GM12874 (cell line): ENCODE data around the gene RPL41.

Experiments used
- TF ChIP-seq, protein P1 (sequence below): IDR thresholded peaks from 2 replicates; pipeline ENCODE4 v1.5.1; 2011; ENCODE audit warnings: low read depth, mild to moderate bottlenecking, control low read depth, low read length, moderate library complexity; ENCODE audit not compliant: insufficient read depth

Gene RPL41

DNA sequence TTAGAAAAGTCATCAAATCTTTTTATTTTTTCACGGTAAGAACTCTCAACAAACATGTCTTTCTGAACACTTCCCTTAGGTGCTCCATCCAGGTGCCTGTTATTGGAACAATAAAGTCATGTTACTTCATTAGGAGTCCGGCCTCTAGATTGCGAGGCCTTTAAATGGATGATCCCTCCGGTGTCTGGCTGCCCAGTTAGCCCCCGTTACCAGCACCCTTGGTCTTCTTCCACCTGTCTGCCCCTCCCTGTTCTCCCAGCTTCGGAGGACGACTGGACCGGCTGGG is 12.7 kb upstream of the RPL41 start:
- TF ChIP-seq, protein P1, sequence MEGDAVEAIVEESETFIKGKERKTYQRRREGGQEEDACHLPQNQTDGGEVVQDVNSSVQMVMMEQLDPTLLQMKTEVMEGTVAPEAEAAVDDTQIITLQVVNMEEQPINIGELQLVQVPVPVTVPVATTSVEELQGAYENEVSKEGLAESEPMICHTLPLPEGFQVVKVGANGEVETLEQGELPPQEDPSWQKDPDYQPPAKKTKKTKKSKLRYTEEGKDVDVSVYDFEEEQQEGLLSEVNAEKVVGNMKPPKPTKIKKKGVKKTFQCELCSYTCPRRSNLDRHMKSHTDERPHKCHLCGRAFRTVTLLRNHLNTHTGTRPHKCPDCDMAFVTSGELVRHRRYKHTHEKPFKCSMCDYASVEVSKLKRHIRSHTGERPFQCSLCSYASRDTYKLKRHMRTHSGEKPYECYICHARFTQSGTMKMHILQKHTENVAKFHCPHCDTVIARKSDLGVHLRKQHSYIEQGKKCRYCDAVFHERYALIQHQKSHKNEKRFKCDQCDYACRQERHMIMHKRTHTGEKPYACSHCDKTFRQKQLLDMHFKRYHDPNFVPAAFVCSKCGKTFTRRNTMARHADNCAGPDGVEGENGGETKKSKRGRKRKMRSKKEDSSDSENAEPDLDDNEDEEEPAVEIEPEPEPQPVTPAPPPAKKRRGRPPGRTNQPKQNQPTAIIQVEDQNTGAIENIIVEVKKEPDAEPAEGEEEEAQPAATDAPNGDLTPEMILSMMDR: no peak

DNA sequence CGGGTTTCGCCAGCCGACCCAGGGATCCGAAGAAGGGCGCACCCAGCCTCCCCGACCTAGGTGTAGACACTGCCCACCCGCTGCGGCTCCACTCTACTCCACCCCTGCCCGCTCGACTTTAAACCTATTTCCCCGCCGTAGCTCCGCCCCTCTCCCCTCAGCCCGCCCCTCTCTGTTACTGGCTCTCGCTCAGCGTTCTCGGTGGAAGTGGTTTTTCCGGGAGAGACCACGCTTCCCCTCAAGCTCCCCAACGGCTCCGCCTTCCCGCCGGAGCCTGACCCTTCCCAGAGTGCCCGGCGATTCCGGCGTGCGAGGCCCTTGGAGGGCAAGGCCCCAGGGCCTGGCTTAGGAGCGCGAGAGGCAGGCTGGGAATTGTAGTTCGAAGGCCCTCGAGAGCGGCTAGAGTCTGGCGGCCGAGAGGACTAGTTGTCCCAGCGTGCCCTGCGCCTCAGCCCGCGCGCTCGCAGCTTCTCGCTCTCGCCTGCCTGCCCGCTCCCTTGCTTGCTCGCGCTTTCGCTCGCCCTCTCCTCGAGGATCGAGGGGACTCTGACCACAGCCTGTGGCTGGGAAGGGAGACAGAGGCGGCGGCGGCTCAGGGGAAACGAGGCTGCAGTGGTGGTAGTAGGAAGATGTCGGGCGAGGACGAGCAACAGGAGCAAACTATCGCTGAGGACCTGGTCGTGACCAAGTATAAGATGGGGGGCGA is 12.2 kb upstream of the RPL41 start, which contains the start of gene PA2G4:
Gene PA2G4, plus strand, starts transcription at position 451 of the 706 bp plus-strand sequence. Its CDS starts 179 bp downstream, at position 630.
- TF ChIP-seq, protein P1: no peak

DNA sequence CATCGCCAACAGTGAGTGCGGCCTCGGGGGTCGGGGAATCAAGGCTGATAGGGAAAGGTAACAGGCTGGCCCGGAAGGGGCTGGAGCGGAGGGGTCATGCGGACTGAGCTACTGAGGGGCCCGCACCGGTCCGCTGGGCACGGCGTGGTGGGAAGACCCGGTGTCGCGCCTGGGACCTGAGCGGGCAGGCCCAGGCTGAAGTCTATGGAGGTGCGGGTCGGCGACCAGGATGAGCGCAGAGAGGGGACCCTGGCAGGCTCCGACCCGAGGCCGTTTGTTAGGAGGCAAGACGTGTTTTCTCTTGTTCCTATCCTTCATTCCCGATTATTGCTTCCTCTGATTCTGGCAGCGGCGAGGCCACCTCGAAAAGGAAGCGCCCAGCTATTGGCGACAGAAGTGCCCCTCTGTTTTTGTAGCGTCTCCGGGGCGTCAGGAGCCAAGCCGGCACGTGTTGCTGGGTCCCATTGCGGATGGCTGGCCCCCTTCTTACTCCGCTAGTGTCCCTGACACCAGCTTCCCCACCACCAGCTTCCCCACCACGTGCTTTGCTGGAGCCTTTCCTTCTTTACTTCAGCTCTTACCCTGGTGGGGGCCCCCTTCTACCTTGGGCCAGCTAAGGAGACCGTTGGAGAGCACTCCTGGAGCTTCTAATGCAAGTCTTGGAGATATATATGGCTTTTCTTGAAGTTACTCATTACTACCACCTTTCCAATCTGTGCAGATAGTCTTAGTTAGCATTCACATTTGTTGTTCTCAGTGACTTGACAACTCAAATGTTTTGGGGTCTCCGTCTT is 11.4 kb upstream of the RPL41 start:
- TF ChIP-seq, protein P1: no peak

DNA sequence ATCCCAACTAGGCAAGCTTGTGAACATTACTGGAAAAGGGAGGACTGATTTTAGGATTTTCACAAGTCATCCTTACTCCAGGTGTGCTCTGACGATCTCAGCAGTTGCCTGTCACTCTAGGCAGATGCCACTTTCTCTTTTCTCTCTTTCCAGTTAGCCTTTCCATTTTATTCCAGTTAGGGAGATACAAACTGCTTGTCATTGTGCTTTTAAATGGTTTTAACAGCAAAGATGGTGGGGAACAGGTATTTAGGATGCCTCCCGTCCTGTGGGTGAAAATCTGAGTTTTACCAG is 10.9 kb upstream of the RPL41 start:
- TF ChIP-seq, protein P1: no peak

DNA sequence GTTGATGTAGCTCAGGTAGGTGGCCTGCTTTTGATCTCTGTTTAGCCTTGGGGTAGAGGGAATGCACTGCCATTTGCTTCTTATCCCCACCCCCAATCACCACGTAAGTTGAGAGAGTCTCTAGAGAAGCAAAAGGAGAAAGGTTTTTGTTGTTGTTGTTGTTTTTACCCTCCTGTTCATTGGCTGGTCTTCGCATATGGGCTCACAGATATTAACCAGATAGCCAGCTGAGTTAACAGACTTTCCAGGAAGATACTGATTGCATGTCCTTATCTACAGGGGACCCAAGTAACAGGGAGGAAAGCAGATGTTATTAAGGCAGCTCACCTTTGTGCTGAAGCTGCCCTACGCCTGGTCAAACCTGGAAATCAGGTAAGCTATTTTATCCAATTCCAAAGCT is 9.2 kb upstream of the RPL41 start:
- TF ChIP-seq, protein P1: no peak

DNA sequence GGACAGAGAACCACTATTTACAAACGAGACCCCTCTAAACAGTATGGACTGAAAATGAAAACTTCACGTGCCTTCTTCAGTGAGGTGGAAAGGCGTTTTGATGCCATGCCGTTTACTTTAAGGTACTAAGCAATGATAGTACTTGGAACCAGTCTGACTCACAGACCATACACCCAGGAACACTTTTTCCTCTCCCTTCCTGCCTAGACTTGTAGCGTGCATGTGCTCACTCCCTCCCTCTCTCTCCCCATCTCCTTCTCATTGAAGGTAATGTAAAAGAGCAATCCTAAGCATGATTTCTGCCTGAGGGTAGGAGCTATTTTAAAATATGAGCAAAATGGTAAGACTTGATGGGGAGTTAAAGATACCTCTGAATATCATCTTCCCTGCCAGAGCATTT is 5.9 kb upstream of the RPL41 start:
- TF ChIP-seq, protein P1: no peak

DNA sequence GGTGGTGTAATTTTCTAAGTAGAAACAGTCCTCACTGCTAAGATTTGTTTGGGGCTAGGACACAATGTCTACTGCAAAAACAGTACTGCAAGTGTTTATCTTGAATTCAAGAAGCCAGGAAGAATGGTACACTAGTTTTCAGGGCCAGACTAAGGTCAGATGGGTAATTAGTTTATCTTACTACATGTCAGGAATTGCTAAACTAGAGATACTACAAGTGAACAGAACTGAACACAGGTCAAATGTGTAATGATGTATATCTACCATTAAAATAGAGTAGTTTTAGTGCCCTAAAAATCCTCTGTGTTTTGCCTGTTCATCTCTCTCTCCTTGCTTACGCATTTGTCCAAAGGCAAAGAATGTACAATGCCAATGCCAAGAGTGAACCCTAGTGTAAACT is 2.3 kb upstream of the RPL41 start:
- TF ChIP-seq, protein P1: no peak
